T47D (cell line): ENCODE measurements around the gene CPN1.

Source experiments
- DNase-seq, 2 experiments: peaks; one replicate each; pipeline versions ENCODE4 v3.0.0 to v3.0.0-alpha.2; 2011 to 2012; ENCODE audit warnings: low read depth in 1 of 2, low spot score in 1 of 2
- JUND ChIP-seq: IDR thresholded peaks from 2 replicates; pipeline ENCODE4 v1.6.1; 2012; ENCODE audit warnings: low read depth
- in situ Hi-C: cut with HindIII; loops from 2 replicates; pipeline ENCODE4 v1.10.0; 2016; ENCODE audit warnings: low sequenced_read_pairs, low pct_unique_long_range_greater_than_20kb

CPN1 gene

GRCh38 chr10:100067466-100067865, 14.2 kb downstream of the CPN1 start:
- in situ Hi-C loops = no loop called here
- no peak for TF ChIP-seq JUND
- no peak for DNase-seq

- no peak for TF ChIP-seq JUND
- in situ Hi-C loops = no loop called here
- no peak for DNase-seq
These were observed 16.5 kb downstream of the CPN1 start for GRCh38 chr10:100065084-100065660.

GRCh38 chr10:100061401-100061800, 20.3 kb downstream of the CPN1 start:
- TF ChIP-seq JUND = no peak
- DNase-seq = no peak
- in situ Hi-C loops = no loop called here

- DNase-seq = no peak
- in situ Hi-C loops = no loop called here
- TF ChIP-seq JUND = no peak
These were observed 23.7 kb downstream of the CPN1 start for GRCh38 chr10:100057948-100058347.

- no peak for DNase-seq
- in situ Hi-C loops = no loop called here
- TF ChIP-seq JUND = no peak
These were observed 27.8 kb downstream of the CPN1 start for GRCh38 chr10:100053686-100054460.

- in situ Hi-C loops = no loop called here
- no peak for TF ChIP-seq JUND
- DNase-seq = peak; percentile 69 to 88
These were observed 35.6 kb downstream of the CPN1 start for GRCh38 chr10:100046021-100046486.

- in situ Hi-C loops = no loop called here
- no peak for DNase-seq
- TF ChIP-seq JUND = no peak
These were observed 36.1 kb downstream of the CPN1 start for GRCh38 chr10:100045592-100045991.

- in situ Hi-C loops = no loop called here
- DNase-seq = peak in 1 of 2 experiments; percentile 33
- no peak for TF ChIP-seq JUND
These were observed 37.9 kb downstream of the CPN1 start for GRCh38 chr10:100043796-100044195.

GRCh38 chr10:100043344-100043743, 38.3 kb downstream of the CPN1 start:
- in situ Hi-C loops = no loop called here
- TF ChIP-seq JUND = no peak
- peak in 1 of 2 experiments; percentile 69 for DNase-seq

- TF ChIP-seq JUND = no peak
- in situ Hi-C loops = no loop called here
These were observed 40.2 kb downstream of the CPN1 start for GRCh38 chr10:100041306-100042002.

GRCh38 chr10:100038561-100039071, 43.1 kb downstream of the CPN1 start:
- in situ Hi-C loops = no loop called here
- DNase-seq = no peak
- no peak for TF ChIP-seq JUND

More at GRCh38 chr10:100041306-100042002, 40.2 kb downstream of the CPN1 start:
- no peak for DNase-seq

- no peak for DNase-seq
- in situ Hi-C loops = no loop called here
- TF ChIP-seq JUND = no peak
These were observed 43.8 kb downstream of the CPN1 start for GRCh38 chr10:100037758-100038315.
